ENCODE data around the gene NCOR2. TPM values are rescaled to one million over a fixed set of nuclear protein-coding genes. Genes with fewer than 3 reads are reported as not detected.

NCOR2 gene
- total RNA-seq, 4 donors from 2014 or later, result 111 to 264 (median 187) TPM

GRCh38 chr12:124608450-124608870 is 41.0 kb upstream of the NCOR2 start:
- WGBS, result 52% methylated on average over 10 of the region's 10 CpGs

DNA sequence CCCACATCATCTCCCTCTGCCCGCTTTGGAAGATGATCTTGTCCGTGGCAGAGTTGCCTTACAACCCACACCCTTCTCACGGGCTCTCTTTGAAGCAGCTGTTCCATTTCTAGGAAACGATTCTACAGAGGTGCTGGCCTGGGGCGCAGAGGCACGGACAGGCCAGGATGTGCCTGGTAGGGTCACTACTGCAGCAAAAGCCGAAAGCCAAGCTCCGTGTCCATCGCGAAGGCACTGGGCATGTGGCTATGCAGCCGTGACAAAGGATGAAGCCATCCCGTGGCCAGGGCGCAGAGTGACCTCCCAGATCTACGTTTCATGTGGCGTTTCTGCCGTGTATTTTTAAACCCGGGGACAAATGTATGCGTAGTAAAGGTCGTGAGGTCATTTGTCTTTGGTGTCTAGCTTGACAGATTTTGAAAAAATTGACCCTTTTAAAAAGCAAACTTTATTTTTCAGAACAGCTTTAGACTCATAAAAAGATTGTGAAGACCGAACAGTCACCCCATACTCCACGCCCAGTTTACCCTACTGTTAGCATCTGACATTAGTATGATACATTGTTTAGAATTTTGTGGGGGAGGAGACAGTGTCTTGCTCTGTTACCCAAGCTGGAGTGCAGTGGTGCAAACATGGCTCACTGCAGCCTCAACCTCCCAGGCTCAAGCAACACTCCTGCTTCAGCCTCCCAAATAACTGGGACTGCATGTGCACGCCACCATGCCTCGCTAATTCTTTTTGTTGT is 40.4 kb upstream of the NCOR2 start:
- Histone ChIP-seq H3K4me3 (no peak overlapping the region), H3K9me3 (no peaks in the 10 kb centered on the region), H3K4me1 (peaks cover 25% of the 10 kb centered on the region), H3K27ac (peak overlapping the region; percentile 41), H3K27me3 (no peaks in the 10 kb centered on the region), H3K36me3 (no peaks in the 10 kb centered on the region)
- no peak for TF ChIP-seq POLR2AphosphoS5 (IDR thresholded peaks at IDR 0.05)
- no peak for TF ChIP-seq EP300 (IDR thresholded peaks at IDR 0.05)
- TF ChIP-seq, protein P1, sequence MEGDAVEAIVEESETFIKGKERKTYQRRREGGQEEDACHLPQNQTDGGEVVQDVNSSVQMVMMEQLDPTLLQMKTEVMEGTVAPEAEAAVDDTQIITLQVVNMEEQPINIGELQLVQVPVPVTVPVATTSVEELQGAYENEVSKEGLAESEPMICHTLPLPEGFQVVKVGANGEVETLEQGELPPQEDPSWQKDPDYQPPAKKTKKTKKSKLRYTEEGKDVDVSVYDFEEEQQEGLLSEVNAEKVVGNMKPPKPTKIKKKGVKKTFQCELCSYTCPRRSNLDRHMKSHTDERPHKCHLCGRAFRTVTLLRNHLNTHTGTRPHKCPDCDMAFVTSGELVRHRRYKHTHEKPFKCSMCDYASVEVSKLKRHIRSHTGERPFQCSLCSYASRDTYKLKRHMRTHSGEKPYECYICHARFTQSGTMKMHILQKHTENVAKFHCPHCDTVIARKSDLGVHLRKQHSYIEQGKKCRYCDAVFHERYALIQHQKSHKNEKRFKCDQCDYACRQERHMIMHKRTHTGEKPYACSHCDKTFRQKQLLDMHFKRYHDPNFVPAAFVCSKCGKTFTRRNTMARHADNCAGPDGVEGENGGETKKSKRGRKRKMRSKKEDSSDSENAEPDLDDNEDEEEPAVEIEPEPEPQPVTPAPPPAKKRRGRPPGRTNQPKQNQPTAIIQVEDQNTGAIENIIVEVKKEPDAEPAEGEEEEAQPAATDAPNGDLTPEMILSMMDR (IDR thresholded peaks at IDR 0.05), result no peak
- TF ChIP-seq POLR2A (IDR thresholded peaks at IDR 0.05), result no peak
- 93% methylated on average over 23 of the region's 23 CpGs for WGBS
- DNase-seq (ENCODE audit: low spot score in 2 of 2), result no peak

More at GRCh38 chr12:124608450-124608870, 41.0 kb upstream of the NCOR2 start:
- no peak for DNase-seq (ENCODE audit: low spot score in 2 of 2)
- H3K36me3 ChIP-seq, result no peaks in the 10 kb centered on the region
- TF ChIP-seq EP300 (IDR thresholded peaks at IDR 0.05) (no peak), POLR2A (IDR thresholded peaks at IDR 0.05) (no peak), POLR2AphosphoS5 (IDR thresholded peaks at IDR 0.05) (no peak)
- TF ChIP-seq, protein P1 (IDR thresholded peaks at IDR 0.05), result no peak
- no peak overlapping the region for H3K4me3 ChIP-seq
- no peaks in the 10 kb centered on the region for H3K9me3 ChIP-seq
- H3K27me3 ChIP-seq, result no peaks in the 10 kb centered on the region
- peaks cover 25% of the 10 kb centered on the region for H3K4me1 ChIP-seq
- H3K27ac ChIP-seq, result peak overlapping the region; percentile 41

- Histone ChIP-seq H3K27me3 (no peaks in the 10 kb centered on the region), H3K36me3 (no peaks in the 10 kb centered on the region), H3K27ac (no peak overlapping the region), H3K4me3 (no peak overlapping the region), H3K4me1 (peaks cover 25% of the 10 kb centered on the region), H3K9me3 (no peaks in the 10 kb centered on the region)
- TF ChIP-seq POLR2AphosphoS5 (IDR thresholded peaks at IDR 0.05), result no peak
- TF ChIP-seq POLR2A (IDR thresholded peaks at IDR 0.05), result no peak
- TF ChIP-seq, protein P1 (IDR thresholded peaks at IDR 0.05), result no peak
- no peak for TF ChIP-seq EP300 (IDR thresholded peaks at IDR 0.05)
- no peak for DNase-seq (ENCODE audit: low spot score in 2 of 2)
- WGBS, result 91% methylated on average over 22 of the region's 22 CpGs
Measured at GRCh38 chr12:124605883-124606774, 38.7 kb upstream of the NCOR2 start.

DNA sequence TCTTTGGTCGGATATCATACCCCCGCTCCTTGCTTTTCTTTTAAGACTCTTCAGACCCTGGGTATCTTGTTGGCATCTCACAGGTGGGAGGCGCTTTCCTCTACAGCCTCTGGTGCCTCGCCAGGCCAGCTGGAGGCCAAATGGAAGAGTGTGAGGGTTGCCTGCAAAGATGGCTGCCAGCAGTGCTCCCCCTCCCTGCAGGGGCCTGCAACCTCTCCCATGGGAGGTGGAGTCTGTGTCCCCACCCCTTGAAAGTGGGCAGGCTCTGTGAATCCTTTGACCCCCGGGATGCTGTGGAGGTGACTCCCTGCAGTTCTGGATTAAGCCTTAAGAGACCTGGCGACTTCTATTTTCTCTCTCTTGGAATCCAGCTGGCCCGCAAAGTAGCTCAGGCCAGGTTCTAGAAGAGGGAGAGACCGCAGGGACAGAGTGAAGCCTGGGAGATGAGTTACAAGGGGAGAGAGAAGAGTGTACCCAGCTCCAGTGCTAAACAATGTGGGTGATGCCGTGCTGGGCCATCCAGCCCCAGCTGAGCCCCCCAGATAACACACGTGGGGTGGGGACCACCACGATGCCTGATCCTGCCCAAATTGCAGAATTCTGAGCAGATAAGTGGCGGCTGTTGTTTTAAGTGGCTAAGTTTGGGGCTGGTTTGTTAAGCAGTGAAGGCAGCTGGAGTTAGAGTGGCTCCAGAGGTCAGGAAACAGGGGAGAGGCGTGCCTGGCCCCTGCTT is 37.9 kb upstream of the NCOR2 start:
- no peak for TF ChIP-seq EP300 (IDR thresholded peaks at IDR 0.05)
- TF ChIP-seq, protein P1 (IDR thresholded peaks at IDR 0.05), result no peak
- no peak for TF ChIP-seq POLR2A (IDR thresholded peaks at IDR 0.05)
- TF ChIP-seq POLR2AphosphoS5 (IDR thresholded peaks at IDR 0.05), result no peak
- WGBS, result 89% methylated on average over 13 of the region's 13 CpGs
- Histone ChIP-seq H3K4me3 (no peak overlapping the region), H3K9me3 (no peaks in the 10 kb centered on the region), H3K27me3 (no peaks in the 10 kb centered on the region), H3K36me3 (no peaks in the 10 kb centered on the region), H3K4me1 (peaks cover 25% of the 10 kb centered on the region), H3K27ac (no peak overlapping the region)
- DNase-seq (ENCODE audit: low spot score in 2 of 2), result no peak

All from suprapubic skin (tissue), 4 donors.